ENCODE results near the gene GABRB3. TPM values are rescaled to one million over a fixed set of nuclear protein-coding genes. Genes with fewer than 3 reads are reported as not detected.

The GABRB3 gene
- total RNA-seq, 4 donors from 2014 or later, result 1.2 to 3.9 (median 2.1) TPM; not detected in 1

GRCh38 chr15:26525096-26525495 is 247.8 kb downstream of the GABRB3 start:
- Histone ChIP-seq H3K4me1 (no peaks in the 10 kb centered on the region), H3K4me3 (no peak overlapping the region), H3K36me3 (no peaks in the 10 kb centered on the region), H3K9me3 (peaks cover 0 to 5% (median 0%) of the 10 kb centered on the region in 4 donors), H3K27me3 (no peaks in the 10 kb centered on the region), H3K27ac (no peak overlapping the region)
- DNase-seq (ENCODE audit: low spot score in 2 of 2), result no peak
- TF ChIP-seq EP300 (IDR thresholded peaks at IDR 0.05) (no peak), POLR2A (IDR thresholded peaks at IDR 0.05) (no peak), CTCF (IDR thresholded peaks at IDR 0.05) (no peak)
- WGBS, 2 donors, result 74 to 86% methylated on average over 2 of the region's 2 CpGs

GRCh38 chr15:26521691-26522198 is 251.1 kb downstream of the GABRB3 start:
- H3K4me3 ChIP-seq, result no peak overlapping the region

GRCh38 chr15:26521130-26521529 is 251.7 kb downstream of the GABRB3 start:
- Histone ChIP-seq H3K9me3 (peaks cover 0 to 12% (median 0%) of the 10 kb centered on the region in 4 donors), H3K4me3 (no peak overlapping the region), H3K27ac (no peak overlapping the region), H3K4me1 (no peaks in the 10 kb centered on the region), H3K27me3 (no peaks in the 10 kb centered on the region), H3K36me3 (no peaks in the 10 kb centered on the region)
- 52 to 55% methylated on average over 8 of the region's 8 CpGs for WGBS, 2 donors
- no peak for TF ChIP-seq POLR2A (IDR thresholded peaks at IDR 0.05)
- no peak for TF ChIP-seq EP300 (IDR thresholded peaks at IDR 0.05)
- TF ChIP-seq CTCF (IDR thresholded peaks at IDR 0.05), result no peak
- no peak for DNase-seq (ENCODE audit: low spot score in 2 of 2)

More at GRCh38 chr15:26521691-26522198, 251.1 kb downstream of the GABRB3 start:
- DNase-seq (ENCODE audit: low spot score in 2 of 2), result no peak
- H3K27ac ChIP-seq, result no peak overlapping the region
- no peaks in the 10 kb centered on the region for H3K27me3 ChIP-seq
- no peaks in the 10 kb centered on the region for H3K36me3 ChIP-seq
- peaks cover 0 to 12% (median 0%) of the 10 kb centered on the region in 4 donors for H3K9me3 ChIP-seq
- H3K4me1 ChIP-seq, result no peaks in the 10 kb centered on the region
- TF ChIP-seq EP300 (IDR thresholded peaks at IDR 0.05) (no peak), POLR2A (IDR thresholded peaks at IDR 0.05) (no peak), CTCF (IDR thresholded peaks at IDR 0.05) (no peak)
- WGBS, 2 donors, result 60 to 65% methylated on average over 9 of the region's 9 CpGs

- TF ChIP-seq EP300 (IDR thresholded peaks at IDR 0.05) (no peak), POLR2A (IDR thresholded peaks at IDR 0.05) (no peak), CTCF (IDR thresholded peaks at IDR 0.05) (no peak)
- Histone ChIP-seq H3K36me3 (no peaks in the 10 kb centered on the region), H3K4me1 (no peaks in the 10 kb centered on the region), H3K9me3 (peaks cover 0 to 7% (median 0%) of the 10 kb centered on the region in 4 donors), H3K27me3 (no peaks in the 10 kb centered on the region), H3K27ac (no peak overlapping the region), H3K4me3 (no peak overlapping the region)
- DNase-seq (ENCODE audit: low spot score in 2 of 2), result no peak
- WGBS, 2 donors, result 84 to 93% methylated on average over 6 of the region's 6 CpGs
Measured at GRCh38 chr15:26518885-26519284, 254.0 kb downstream of the GABRB3 start.

GRCh38 chr15:26516102-26516980 is 256.5 kb downstream of the GABRB3 start:
- Histone ChIP-seq H3K4me3 (no peak overlapping the region), H3K4me1 (no peaks in the 10 kb centered on the region), H3K27me3 (no peaks in the 10 kb centered on the region), H3K9me3 (peaks cover 0 to 10% (median 3%) of the 10 kb centered on the region in 4 donors), H3K36me3 (no peaks in the 10 kb centered on the region), H3K27ac (no peak overlapping the region)
- 86 to 89% methylated on average over 16 of the region's 16 CpGs for WGBS, 2 donors
- no peak for DNase-seq (ENCODE audit: low spot score in 2 of 2)
- TF ChIP-seq EP300 (IDR thresholded peaks at IDR 0.05), result no peak
- no peak for TF ChIP-seq POLR2A (IDR thresholded peaks at IDR 0.05)
- no peak for TF ChIP-seq CTCF (IDR thresholded peaks at IDR 0.05)

All from tibial nerve (tissue), 4 donors.